VCaP (cell line): Measurements from ENCODE around the gene SLC25A13.

Experiments
- H3K27ac ChIP-seq: fragments of 450-650 bp; 2 replicates; pipeline ENCODE4 v1.5.1; 2017
- CTCF ChIP-seq: fragments of 450-650 bp; conservative IDR thresholded peaks from 2 replicates; pipeline ENCODE4 v1.5.1; 2017; ENCODE audit warnings: mild to moderate bottlenecking, moderate library complexity

The SLC25A13 gene

GRCh38 chr7:96090756-96091155 is 231.1 kb downstream of the SLC25A13 start:
- no peak overlapping the region for H3K27ac ChIP-seq
- no peak for TF ChIP-seq CTCF

DNA sequence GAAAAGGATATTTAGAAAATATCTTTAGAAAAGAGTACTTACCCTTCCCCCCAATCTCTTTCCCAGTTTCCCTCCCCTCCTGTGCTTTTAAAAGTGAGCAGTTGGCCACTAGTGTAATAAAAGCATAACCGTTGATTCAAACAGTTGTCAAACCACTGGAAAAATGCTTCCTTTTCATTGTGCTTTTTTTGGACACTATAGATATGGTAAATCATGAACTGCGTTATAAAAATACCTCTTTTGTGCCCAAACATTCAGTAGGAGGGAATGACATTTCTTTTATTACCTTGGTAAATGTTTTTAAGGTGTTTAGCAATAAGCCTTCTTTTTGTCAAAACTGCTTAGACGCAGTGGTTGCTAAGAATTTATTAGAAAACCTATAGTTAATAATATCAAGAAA is 232.4 kb downstream of the SLC25A13 start:
- no peak for TF ChIP-seq CTCF
- peak overlapping the region; percentile 76 for H3K27ac ChIP-seq

DNA sequence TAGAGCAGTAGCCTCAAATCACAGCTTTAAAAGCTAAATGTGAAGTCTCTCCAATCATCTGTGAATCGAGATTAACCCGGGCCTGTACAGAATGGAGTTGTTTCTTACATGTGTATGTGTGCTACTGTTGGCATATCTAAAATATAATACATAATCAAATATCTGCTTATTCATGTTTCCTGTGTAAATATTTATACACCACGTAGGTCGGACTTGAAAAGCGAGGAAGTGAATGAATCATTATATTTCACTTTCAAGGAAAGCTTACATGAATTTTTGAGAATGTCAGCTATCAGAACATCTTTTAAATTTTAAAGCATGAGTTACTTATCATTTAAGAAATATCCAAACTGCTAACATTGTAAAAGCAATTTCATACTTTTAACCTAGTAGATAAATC is 233.3 kb downstream of the SLC25A13 start:
- peak overlapping the region; percentile 76 for H3K27ac ChIP-seq
- TF ChIP-seq CTCF, result no peak

GRCh38 chr7:96085953-96086352 is 235.9 kb downstream of the SLC25A13 start:
- TF ChIP-seq CTCF, result no peak
- no peak overlapping the region for H3K27ac ChIP-seq

GRCh38 chr7:96084881-96085553 is 236.9 kb downstream of the SLC25A13 start:
- 0 out of 2 replicates have a peak overlapping the region, but pooled peaks have one; percentile 12 for H3K27ac ChIP-seq
- TF ChIP-seq CTCF, result no peak

DNA sequence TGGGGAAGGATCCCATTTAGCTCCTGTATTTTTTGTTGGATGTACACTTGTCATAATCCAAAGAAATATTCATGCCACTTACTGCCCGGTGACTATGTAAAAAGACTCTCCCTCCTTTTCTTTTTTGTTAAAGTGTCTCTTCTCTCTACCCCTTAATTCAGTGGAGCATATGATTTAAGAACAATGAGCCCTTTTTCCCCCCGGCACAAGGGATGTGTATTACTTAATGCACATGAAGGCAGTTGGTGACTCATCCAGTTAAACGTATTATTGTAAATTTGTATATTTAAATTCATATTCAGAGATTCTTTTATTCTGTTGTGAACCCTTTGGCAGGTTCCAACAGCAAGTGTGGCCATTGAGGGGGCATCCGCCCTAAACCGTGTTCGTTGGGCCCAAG is 241.9 kb downstream of the SLC25A13 start:
- H3K27ac ChIP-seq, result no peak overlapping the region
- TF ChIP-seq CTCF, result no peak

- H3K27ac ChIP-seq, result peak overlapping the region; percentile 34
- no peak for TF ChIP-seq CTCF
Observed at GRCh38 chr7:96076350-96076707, 245.6 kb downstream of the SLC25A13 start.
